ENCODE data around the gene HOXA7. TPM values are rescaled to one million over a fixed set of nuclear protein-coding genes. Genes with fewer than 3 reads are reported as not detected.

Gene HOXA7
- total RNA-seq, 1 donor from 2014 or later, result 5.2 TPM

DNA sequence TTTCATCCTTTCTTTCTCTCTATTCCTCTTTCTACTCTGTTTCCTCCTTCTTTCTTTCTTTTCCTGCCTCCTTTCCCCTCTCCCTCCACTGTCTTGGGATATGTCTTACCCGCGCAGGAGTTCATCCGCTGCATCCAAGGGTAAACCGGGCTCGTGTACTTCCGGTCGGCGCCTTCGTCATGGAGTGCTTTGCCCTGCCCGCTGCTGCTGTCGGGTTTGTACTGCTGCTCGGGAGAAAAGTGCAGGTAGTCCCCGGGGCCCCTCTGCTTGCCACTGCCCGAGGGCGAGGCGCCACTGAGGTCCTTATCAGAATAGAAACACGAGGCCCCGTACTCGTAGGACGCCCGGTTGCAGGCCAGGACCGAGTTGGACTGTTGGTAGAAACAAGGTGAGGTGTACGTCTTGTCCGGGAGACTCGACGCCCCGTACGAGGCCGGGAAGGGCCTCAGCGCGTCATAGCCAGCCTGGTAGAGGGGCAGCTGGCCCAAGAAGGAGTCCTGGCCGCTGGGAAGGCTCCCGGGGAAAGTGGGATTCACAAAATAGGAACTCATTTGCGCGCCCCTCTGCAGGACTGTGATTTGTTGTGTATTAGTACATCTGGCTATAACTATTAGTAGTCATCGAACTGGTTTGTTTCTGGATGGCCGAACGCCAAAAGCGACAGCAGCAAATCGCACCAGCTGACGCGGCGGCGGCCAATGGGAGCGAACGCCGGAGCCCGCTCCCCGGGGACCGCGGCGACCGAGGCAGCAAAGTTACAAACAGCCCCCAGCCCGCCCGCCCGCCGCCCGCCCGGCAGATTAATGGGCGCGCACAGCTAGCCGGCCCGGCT is 9.1 kb downstream of the HOXA7 start, which contains the start of gene HOXA6:
TSS of gene HOXA6 (minus strand) at position 576 of the 832 bp plus-strand sequence. CDS start at position 551, 25 bp downstream.
- ATAC-seq, result no peak

DNA sequence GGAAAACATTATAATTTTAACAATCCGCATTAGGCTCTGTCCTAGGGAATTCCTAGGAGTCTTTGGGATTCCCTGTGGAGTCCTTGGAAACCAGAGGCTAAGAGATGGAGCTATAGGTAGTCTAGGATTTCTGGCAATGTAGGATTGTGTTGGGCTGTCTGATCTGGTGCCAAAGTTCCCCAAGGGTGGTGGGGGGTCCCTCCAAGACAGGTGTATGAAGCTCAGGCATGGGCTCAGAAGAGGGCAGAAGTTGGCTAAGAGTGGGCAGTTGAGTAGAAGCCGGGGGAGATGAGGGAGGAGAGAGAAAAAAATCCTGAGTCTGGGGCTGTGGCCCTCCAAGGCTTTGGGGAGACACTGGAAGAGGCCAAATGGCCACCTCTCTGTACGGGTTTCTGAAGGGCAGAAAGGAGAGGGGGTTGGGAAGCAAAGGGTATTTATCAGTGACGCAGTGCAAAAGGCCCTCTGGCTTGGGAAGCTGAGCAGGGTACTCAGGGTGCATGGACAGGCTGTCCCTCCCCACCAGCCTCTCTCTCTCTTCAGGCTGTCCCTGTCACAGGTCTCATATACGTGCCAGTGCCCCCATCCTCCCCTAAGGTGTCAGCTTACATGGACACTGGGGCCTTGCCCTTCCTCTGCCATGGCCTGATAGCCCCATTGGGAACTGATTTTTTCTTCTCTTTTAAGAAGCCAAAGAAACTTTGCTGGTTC is 9.8 kb downstream of the HOXA7 start:
- ATAC-seq, result no peak

- no peak for ATAC-seq
Observed at GRCh38 chr7:27145914-27146412, 10.5 kb downstream of the HOXA7 start.

DNA sequence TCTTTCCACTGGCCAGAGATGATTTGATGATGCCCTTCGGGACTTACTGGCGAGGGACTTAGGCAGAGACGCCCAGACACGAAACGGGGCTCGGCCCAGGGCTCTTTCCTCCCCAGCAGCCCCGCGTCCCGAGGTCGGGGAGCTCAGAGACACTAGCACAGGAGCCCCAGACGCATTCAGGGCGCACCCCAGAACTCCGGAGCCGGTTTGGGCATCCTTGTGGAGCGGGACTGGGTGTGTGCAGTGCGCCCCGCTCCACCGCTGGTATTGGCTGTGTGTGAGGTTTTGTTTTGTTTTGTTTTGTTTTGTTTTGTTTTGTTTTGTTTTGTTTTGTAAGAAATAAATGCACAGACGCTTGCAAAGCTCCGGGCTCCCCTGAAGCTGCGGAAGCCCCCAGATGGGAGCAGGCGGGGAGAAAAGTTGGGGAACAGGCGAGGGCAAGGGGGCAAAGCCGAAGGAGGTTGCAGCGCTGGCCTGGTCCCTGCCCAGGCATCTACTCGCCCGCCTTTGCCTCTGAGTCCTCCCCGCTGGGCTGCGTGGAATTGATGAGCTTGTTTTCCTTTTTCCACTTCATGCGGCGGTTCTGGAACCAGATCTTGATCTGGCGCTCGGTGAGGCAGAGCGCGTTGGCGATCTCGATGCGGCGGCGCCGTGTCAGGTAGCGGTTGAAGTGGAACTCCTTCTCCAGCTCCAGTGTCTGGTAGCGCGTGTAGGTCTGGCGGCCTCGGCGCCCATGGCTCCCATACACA is 11.1 kb downstream of the HOXA7 start:
- no peak for ATAC-seq

DNA sequence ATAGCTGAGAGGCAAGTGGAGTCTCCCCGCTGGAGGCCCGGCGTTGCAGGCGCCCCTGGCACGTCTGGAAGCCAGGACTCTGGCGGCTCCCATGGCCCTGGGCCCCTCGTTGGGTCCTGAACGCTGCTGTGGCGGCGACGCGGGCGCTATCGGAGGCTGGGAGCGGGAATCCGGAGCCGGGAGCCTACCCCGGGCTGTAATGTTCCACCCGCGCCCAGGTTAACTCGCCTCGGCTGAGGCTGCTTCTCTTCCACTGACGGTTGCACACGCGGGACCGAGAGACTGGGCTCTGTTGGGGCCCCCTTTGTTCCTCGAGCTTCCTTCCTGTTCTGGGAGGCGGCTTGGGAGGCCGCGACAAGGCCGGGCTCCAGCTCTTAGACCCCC is 11.7 kb downstream of the HOXA7 start:
- ATAC-seq, result no peak

GRCh38 chr7:27143950-27144780 is 12.3 kb downstream of the HOXA7 start:
- no peak for ATAC-seq

GRCh38 chr7:27143023-27143949 is 13.2 kb downstream of the HOXA7 start, which contains the start of gene HOXA5:
Gene HOXA5, minus strand, starts transcription at chr7:27143681. Its CDS starts 74 bp downstream, at chr7:27143607.
- ATAC-seq, result peak; percentile 93

- ATAC-seq, result peak; percentile 4
Observed at GRCh38 chr7:27142580-27143022, 13.9 kb downstream of the HOXA7 start.

- no peak for ATAC-seq
Observed at GRCh38 chr7:27141923-27142579, 14.4 kb downstream of the HOXA7 start.

DNA sequence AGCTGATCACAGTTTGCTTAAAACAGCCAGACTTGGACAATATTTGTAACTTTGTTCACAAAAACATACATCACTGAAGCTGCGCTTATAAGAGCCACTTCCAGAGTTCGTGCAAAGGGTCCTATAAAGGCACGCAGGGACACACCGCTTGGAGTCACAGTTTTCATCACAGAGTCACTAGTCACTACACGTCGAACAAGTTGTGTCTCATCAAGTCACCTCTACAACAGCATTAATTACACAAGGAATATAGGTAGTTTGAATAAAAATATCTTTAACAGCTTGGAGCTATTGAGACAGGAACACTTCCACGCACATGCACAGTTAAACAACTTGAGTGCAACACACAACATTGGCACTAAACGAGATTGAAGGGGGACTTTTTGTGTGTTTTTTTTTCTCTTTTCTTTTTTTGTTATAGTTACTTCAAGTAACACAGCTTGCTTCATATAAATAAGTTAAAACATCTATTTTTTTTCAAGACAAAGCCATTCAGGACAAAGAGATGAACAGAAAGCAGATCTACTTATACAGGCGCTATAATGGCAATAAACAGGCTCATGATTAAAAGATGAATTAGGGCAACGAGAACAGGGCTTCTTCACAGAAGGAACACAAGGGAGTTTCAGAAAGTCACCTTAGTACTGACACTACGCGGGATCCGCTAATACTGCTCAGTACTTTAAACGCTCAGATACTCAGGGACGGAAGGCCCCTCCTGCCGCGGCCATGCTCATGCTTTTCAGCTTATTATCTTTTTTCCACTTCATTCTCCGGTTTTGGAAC is 15.1 kb downstream of the HOXA7 start:
- no peak for ATAC-seq

- no peak for ATAC-seq
Observed at GRCh38 chr7:27140126-27140857, 16.2 kb downstream of the HOXA7 start.

DNA sequence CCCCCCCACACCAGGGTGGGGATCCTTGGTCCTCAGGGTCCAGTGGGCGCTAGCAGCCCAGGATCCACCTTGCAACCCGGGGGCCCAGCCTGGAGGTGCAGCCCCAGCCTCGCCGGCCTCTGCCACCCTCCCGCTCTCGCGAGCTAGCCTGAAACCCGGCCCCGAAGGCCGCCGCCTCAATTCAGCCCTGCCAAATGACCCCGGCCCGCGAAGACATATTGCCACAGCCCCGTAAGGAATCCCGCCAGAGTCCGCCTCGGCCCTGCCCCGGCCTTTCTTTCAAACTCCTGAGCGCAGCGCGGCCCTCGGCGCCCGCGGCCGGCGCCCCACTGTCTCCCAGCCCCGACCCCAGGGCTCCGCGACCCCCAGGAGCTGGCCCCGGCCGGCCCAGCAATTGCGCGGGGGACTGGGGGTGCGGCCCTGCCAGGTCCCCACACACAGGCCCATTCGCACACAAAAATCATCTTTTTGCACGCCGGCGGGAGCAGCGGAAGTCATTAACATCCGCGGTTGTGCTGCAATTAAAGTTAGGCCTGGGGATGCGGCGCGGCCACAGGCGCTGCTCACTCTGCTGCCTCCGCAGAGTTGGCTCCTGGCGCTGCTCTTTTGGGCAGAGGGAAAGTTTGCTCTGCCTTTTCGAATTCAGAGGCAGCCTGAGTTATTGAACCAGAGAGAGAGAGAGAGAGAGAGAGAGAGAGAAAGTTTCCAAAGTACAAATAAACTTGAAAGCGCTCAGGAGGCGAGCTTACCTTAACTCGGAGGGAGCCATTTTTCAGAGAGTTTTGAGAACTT is 16.9 kb downstream of the HOXA7 start:
- no peak for ATAC-seq

GRCh38 chr7:27138985-27139333 is 17.5 kb downstream of the HOXA7 start:
- no peak for ATAC-seq

DNA sequence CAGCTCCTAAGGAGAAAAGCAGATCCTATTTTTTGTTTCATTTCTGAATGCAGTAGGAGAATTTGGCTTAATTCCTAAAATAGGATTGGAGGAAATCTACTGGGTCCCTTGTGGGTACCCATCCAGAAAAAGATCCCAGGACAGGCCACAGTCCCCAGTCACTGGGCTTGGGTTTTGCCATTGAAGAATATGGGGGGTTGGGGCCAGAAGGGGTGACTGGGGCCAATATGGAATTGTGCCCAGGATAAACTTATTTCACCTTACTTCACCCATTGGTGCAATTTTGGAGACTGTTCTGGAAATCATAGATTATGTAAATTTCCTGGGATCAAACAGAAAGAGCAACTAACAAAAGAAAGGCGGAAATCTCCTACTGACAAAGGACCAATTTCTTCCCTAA is 18.0 kb downstream of the HOXA7 start:
- ATAC-seq, result no peak

- no peak for ATAC-seq
Observed at GRCh38 chr7:27137640-27138315, 18.7 kb downstream of the HOXA7 start.

DNA sequence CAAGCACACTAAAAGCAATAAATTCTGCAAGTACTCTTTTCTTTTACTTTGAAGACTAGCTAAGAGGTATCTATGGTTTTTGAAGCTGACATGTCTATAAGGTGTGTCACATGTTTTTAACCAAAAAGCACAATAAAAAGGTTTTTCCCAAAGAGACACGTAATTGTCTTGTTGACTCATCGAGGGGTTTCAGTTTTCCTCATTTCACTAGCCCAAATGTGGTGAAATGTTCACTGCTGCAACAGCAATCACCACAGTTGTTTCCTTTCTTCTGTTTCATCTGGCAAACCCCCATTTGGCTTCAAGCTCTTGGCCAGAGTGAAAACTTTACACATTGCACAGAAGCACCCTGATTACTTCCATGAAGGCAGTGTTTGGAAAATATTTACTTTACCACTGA is 22.1 kb downstream of the HOXA7 start:
- ATAC-seq, result no peak

All from esophagus mucosa (tissue), 1 donor.